ELR (cell line): ENCODE data around the gene SUPT5H.
A peak's percentile ranks its signal among the peaks of the same experiment; 100 is the strongest.
"Not testable (repeated sequence)": the region's sequence is repeated elsewhere in the genome, so short reads cannot be mapped to it uniquely, and the experiment has no call there.

ENCODE experiments used
- DNase-seq: peaks from one replicate; pipeline ENCODE4 v3.0.0-alpha.2; 2015; ENCODE audit warnings: low read depth

Gene SUPT5H

GRCh38 chr19:39425744-39426143 lies 19.6 kb upstream of the SUPT5H start:
- DNase-seq: no peak

GRCh38 chr19:39426170-39426569 lies 19.2 kb upstream of the SUPT5H start:
- no peak for DNase-seq

GRCh38 chr19:39427707-39428106 lies 17.7 kb upstream of the SUPT5H start:
- no peak for DNase-seq

- peak; percentile 72 for DNase-seq
Observed at GRCh38 chr19:39428283-39429112, 16.9 kb upstream of the SUPT5H start.

- DNase-seq: peak; percentile 99
Observed at GRCh38 chr19:39430675-39431593, 14.4 kb upstream of the SUPT5H start.

GRCh38 chr19:39432677-39433025 lies 12.7 kb upstream of the SUPT5H start:
- peak; percentile 18 for DNase-seq

GRCh38 chr19:39433480-39434079 lies 11.8 kb upstream of the SUPT5H start:
- peak; percentile 13 for DNase-seq

GRCh38 chr19:39434123-39435076 lies 11.0 kb upstream of the SUPT5H start:
- peak; percentile 37 for DNase-seq

GRCh38 chr19:39435499-39436349 lies 9.7 kb upstream of the SUPT5H start, which contains the start of gene RPS16:
Gene RPS16, minus strand, starts transcription at chr19:39435949. Its CDS starts 54 bp downstream, at chr19:39435895.
- DNase-seq: peak; percentile 98

- DNase-seq: peak; percentile 16
Observed at GRCh38 chr19:39436350-39436716, 9.0 kb upstream of the SUPT5H start.

GRCh38 chr19:39438270-39438934 lies 7.0 kb upstream of the SUPT5H start:
- DNase-seq: peak; percentile 70

- peak; percentile 37 for DNase-seq
Observed at GRCh38 chr19:39444598-39445195, 685 bp upstream of the SUPT5H start.

- DNase-seq: no peak
Observed at GRCh38 chr19:39446365-39447084, 1.1 kb downstream of the SUPT5H start.

- peak; percentile 80 for DNase-seq
Observed at GRCh38 chr19:39448271-39448670, 2.9 kb downstream of the SUPT5H start.

- DNase-seq: no peak
Observed at GRCh38 chr19:39449116-39449797, 3.9 kb downstream of the SUPT5H start.

- not testable (repeated sequence) for DNase-seq
Observed at GRCh38 chr19:39451257-39451656, 5.9 kb downstream of the SUPT5H start.

GRCh38 chr19:39463403-39463802 lies 18.0 kb downstream of the SUPT5H start:
- no peak for DNase-seq
